ENCODE data around the gene CCDC169.
"Not testable (repeated sequence)": the region's sequence is repeated elsewhere in the genome, so short reads cannot be mapped to it uniquely, and the experiment has no call there.

Gene CCDC169

GRCh38 chr13:36297366-36298338, at the start of gene CCDC169:
TSS of gene CCDC169 (minus strand) at chr13:36297814. CDS start at chr13:36297719, 95 bp downstream.
- peak; percentile 39 to 43 for DNase-seq

GRCh38 chr13:36346222-36347083, 48.8 kb upstream of the CCDC169 start, which contains the start of gene SPART:
TSS of gene SPART (minus strand) at chr13:36346394. CDS start at chr13:36335830, 10,564 bp downstream.
- peak; percentile 86 to 87 for DNase-seq

GRCh38 chr13:36345438-36346221, 48.0 kb upstream of the CCDC169 start:
- DNase-seq, result peak; percentile 22 to 26

- DNase-seq, result no peak
Observed at GRCh38 chr13:36344886-36345437, 47.3 kb upstream of the CCDC169 start.

GRCh38 chr13:36344173-36344572, 46.6 kb upstream of the CCDC169 start:
- no peak for DNase-seq

- no peak for DNase-seq
Observed at GRCh38 chr13:36343766-36344165, 46.2 kb upstream of the CCDC169 start.

GRCh38 chr13:36342715-36343114, 45.1 kb upstream of the CCDC169 start:
- DNase-seq, result no peak

GRCh38 chr13:36341718-36342117, 44.1 kb upstream of the CCDC169 start:
- no peak for DNase-seq

GRCh38 chr13:36339600-36340155, 42.1 kb upstream of the CCDC169 start:
- DNase-seq, result no peak

GRCh38 chr13:36337938-36338641, 40.5 kb upstream of the CCDC169 start:
- DNase-seq, result no peak

GRCh38 chr13:36332986-36333385, 35.4 kb upstream of the CCDC169 start:
- DNase-seq, result no peak

GRCh38 chr13:36332255-36332654, 34.6 kb upstream of the CCDC169 start:
- DNase-seq, result not testable (repeated sequence)

GRCh38 chr13:36331280-36331679, 33.7 kb upstream of the CCDC169 start:
- no peak for DNase-seq

GRCh38 chr13:36329361-36329760, 31.7 kb upstream of the CCDC169 start:
- DNase-seq, result no peak

- no peak for DNase-seq
Observed at GRCh38 chr13:36328821-36329220, 31.2 kb upstream of the CCDC169 start.

- no peak for DNase-seq
Observed at GRCh38 chr13:36325912-36326311, 28.3 kb upstream of the CCDC169 start.

GRCh38 chr13:36324881-36325280, 27.3 kb upstream of the CCDC169 start:
- DNase-seq, result not testable (repeated sequence)

- DNase-seq, result no peak
Observed at GRCh38 chr13:36323951-36324566, 26.4 kb upstream of the CCDC169 start.

GRCh38 chr13:36323408-36323807, 25.8 kb upstream of the CCDC169 start:
- DNase-seq, result no peak

GRCh38 chr13:36319793-36320192, 22.2 kb upstream of the CCDC169 start:
- not testable (repeated sequence) for DNase-seq
